Measurements from ENCODE around the gene SOX18. TPM values are rescaled to one million over a fixed set of nuclear protein-coding genes. Genes with fewer than 3 reads are reported as not detected.

Gene SOX18
- total RNA-seq, 1 donor from 2014 or later, result 102 TPM

DNA sequence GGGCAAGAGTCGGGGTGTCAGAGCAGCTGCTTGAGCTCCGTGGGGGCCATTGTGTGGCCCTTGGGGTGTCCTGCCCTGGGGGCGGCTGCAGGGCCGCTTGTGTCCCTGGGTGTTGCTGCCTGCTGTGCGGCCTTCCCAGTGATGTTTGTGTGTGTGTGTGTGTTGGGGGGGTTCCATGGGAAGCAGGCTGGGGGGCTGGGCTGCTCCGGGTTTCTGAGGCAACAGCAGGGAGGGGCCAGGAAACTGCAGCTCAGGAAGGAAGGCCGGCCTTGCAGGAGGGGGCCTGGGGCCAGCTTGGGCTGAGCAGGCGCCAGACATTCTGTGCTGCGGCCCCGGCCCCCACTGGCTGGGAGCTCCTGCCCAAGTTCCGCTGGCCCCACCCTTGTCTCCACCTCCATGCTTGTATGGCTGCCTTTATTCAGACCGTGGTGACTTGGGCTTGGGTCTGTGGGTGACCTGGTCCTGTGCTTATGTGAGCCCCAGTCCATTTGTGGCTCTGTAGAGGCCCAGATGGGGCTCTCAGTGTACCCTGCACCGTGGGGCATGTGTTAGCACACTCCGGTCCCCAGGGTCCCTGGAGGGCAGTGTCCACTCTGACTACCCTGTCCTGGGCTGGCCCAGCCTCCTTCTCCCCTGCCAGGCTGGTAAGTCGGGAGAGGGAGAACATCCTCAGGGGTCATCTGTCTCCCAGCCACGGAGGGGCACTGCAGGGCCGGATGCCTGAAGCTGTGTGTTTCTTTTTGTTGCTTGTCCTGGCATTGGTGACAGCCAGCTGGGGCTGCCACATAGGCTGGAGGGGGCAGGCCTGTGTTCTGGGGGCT, 4.6 kb upstream of the SOX18 start:
- DNase-seq (ENCODE audit: extremely low read depth, low read depth, low spot score), result no peak

DNA sequence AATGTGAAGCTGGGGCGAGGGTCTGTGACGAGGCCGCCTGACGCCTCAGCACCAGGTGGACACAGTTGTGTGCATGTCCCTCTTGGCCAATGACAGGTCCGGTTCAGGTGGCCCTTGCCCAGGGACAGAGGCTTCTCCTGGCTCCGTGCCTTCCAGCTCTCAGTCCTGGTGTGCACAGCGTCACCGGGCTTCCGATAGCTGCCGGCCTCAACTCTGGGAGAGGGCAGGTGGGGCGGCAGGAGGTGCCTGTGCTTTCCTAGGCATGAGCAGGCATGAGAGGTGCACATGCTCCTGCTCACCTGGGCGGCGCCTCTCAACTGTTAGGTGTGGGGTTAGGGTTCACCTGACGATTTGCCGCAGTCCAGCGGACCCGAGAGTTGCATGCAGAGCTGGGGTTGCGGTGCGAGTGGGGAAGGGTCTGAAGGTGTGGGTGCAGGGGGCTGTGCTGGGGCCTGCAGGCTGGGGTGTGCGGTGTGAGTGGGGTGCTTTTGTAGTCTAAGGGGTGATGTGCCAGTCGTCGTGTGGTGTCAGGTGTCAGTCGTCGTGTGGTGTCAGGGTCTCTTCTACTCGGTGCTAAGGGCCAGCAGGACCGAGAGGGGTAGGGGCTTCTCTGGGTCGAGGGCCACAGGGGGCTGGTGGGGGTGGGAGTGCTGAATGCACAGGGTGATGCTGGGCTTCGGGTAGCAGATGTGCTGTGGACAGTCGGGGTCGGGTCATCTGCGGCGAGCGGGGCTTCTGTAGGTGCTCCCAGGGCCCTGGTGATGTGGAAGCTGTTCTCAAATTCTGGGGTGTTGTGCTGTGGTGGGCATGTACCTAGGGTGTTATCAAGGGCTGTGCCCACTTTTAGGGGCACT, 3.8 kb upstream of the SOX18 start:
- no peak for DNase-seq (ENCODE audit: extremely low read depth, low read depth, low spot score)

- DNase-seq (ENCODE audit: extremely low read depth, low read depth, low spot score), result no peak
These were observed 2.9 kb upstream of the SOX18 start for GRCh38 chr20:64052326-64052722.

DNA sequence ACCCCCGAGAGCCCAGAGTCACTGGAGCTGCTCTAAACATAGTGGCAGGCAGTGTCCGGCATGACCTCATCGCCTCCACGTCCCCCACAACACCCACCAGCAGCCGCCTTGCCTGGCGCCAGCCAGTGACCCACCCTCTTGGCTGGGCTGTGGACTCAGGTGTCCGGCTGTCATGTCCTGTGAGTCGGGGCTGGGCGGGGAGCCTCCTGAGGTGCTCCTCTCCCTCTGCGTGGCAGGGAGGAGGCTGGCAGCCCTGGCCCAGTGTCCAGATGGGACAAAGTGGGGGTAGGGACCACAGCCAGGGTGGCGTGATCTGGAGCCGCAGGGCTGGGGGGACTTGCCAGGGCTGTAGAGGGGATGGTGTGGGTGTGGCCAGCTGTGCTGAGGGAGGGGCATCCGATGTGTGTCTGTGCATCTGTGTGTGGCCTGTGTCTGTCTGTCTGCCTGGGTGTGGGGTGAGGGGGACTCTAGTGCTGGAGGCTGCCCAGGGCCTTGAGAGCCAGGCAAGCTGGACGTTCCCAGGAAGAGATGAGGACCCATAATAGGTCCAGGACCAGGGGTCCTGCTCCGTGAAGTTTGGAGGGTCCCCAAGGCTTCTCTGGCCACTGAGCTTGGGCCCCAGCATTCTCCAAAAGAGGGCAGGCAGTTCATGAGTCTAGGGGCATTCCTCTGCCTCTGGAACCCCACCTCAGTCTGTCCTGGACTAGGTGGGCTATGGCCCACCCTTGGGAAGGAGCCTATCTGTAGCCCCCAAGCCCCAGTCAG, 2.3 kb upstream of the SOX18 start:
- DNase-seq (ENCODE audit: extremely low read depth, low read depth, low spot score), result no peak

GRCh38 chr20:64051033-64051452, 1.6 kb upstream of the SOX18 start:
- no peak for DNase-seq (ENCODE audit: extremely low read depth, low read depth, low spot score)

- no peak for DNase-seq (ENCODE audit: extremely low read depth, low read depth, low spot score)
These were observed 1.0 kb upstream of the SOX18 start for GRCh38 chr20:64050261-64051032.

DNA sequence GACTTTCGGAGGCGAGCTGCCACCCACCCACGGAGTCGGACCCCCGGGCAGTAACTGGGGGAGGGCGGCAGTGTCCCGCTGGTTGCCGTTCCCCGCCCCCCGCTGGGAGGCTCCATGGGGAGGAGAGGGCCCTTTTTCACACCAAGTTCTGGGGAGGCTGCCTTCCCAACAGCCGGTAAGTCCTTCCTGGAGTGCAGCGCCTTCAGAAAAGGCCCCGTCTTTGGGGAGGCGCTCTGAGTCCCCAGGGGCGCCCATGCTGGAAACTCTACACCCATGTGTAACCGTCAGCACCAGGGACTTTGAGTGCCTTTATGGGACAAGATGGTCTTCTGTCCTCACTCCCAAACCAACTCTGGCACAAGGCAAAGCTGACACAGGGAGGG, 430 bp upstream of the SOX18 start:
- no peak for DNase-seq (ENCODE audit: extremely low read depth, low read depth, low spot score)

- DNase-seq (ENCODE audit: extremely low read depth, low read depth, low spot score), result no peak
These were observed 916 bp downstream of the SOX18 start for GRCh38 chr20:64048402-64049044.

- DNase-seq (ENCODE audit: extremely low read depth, low read depth, low spot score), result no peak
These were observed 1.5 kb downstream of the SOX18 start for GRCh38 chr20:64047968-64048401.

- no peak for DNase-seq (ENCODE audit: extremely low read depth, low read depth, low spot score)
These were observed 2.4 kb downstream of the SOX18 start for GRCh38 chr20:64047046-64047389.

DNA sequence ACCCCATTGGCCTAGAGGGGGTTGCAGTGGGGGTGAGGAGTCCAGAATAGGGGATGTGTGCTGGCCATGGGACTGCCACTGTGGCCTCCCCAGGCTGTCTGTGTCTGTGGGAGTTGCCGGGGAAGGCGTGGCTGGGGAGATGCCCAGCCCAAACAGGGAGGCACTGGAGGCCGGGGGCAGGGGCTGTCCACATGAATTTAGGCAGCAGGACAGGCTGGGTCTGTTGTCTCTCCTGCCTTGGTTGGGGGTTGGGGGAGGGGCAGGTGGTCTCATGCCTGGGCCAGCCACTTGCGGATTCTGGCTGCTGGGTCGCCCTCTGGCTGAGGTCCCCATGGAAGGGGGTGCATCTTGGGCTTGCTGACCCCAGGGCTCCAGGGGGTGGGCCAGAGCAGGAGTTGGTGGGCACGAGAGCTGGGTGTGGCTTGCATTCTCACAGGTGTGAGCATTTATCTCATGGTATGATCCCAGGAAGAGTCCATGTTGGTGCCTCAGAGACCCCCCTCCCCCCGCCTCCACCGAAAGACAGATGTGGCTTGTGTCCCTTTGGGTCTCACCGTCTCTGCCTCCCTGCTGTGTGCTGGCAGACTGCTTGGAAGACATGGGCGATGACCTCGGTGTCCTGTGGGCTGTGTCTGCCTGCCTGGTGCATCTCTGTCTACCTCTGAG, 4.0 kb downstream of the SOX18 start:
- DNase-seq (ENCODE audit: extremely low read depth, low read depth, low spot score), result no peak

DNA sequence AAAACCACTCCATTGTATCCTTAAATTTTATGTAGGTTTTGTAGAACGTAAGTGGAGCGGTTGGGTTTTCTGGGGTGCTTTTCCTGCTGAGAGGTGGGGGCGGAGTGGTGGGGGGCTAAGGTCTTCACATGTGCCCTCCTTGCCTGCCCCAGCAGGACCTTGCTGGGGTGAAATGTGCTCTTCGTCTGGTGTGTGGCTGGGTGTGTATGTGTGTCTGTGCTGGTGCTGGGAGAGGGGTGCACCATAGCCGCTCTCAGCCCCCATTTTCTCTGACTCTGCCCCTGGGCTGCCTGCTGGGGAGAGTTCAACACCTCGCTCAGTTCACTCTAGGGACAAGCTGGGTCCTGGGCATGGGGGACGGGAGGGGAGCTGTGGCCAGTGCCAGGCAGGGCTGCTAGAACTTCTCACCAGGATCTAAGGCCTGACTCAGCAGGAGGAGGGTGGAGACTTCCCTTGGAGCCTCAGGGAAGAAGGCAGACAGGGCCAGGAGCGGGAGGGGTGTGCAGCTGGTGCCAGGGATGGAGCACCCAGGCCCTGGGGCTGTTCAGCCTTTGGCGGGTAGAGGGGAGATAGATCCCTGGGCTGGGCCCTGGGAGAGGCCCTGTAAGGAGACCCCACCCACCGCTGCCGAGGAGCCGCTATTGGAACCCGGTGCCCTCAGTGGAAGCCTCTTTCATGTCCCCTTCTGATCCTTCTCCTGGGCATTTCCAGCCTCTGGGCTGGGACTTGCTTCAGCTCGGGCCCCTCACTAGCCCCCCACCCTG, 4.8 kb downstream of the SOX18 start:
- no peak for DNase-seq (ENCODE audit: extremely low read depth, low read depth, low spot score)

DNA sequence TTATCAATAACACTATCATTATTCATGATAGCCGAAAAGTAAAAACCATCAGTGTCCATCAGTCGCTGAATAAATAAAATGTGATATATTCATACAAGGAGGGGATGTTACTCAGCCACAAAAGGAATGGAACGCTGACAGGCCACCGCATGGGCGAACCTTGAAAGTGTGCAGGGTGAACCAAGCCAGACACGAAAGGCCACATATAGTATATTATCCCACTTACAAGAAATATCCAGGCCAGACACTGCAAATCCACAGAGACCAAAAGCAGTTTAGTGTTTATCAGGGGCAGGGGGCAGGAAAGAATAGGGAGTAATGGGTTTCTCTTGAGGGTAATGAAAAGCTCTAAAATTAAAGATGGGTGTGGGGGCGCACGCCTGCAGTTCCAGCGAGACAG, 5.7 kb downstream of the SOX18 start:
- no peak for DNase-seq (ENCODE audit: extremely low read depth, low read depth, low spot score)

DNA sequence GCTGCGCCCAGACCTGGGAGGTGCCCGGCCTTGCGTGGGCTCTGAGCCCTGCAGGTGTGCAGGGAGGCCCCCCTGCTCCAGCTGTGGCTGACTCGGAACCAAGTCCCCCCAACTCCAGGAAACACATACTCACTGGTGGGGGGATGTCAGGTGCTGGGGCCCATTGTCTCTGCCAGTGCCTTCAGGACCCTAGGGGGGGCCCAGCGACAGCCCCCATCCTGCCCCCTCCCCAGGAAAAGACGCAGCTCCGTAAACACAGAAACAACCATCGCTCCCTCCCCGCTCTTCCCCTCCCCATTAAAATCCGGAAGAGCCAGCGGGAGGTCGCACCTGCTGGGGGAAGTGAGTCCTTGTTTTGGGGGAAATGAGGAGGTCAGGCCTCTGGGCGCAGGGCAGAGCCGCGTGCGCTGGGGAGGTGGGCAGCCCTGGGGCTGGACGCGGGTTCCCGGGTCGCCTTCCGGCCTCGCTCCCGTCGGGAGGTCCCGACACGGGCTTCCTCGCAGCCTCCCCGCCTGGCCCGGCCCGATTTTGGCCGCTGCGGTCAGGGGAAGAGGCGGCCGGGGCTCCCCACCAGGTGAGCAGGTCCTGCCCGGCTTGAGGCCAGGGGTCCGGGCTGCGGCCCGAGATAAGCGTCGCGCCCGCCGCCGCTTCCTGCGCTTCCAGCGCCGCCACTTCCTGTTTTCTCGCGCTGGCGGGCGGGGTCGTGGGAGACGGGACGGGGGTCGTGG, 7.2 kb downstream of the SOX18 start:
- no peak for DNase-seq (ENCODE audit: extremely low read depth, low read depth, low spot score)

- DNase-seq (ENCODE audit: extremely low read depth, low read depth, low spot score), result no peak
These were observed 7.7 kb downstream of the SOX18 start for GRCh38 chr20:64041781-64042053.

GRCh38 chr20:64041040-64041780, 8.2 kb downstream of the SOX18 start:
- no peak for DNase-seq (ENCODE audit: extremely low read depth, low read depth, low spot score)

GRCh38 chr20:64040231-64041039, 9.0 kb downstream of the SOX18 start:
- no peak for DNase-seq (ENCODE audit: extremely low read depth, low read depth, low spot score)

Measured in glomerular endothelial cell (primary cell).